CD4-positive, alpha-beta T cell treated with Interleukin-10 for 1 hour (primary cell): Measurements from ENCODE around the gene GPATCH2L.

Source experiments
- DNase-seq: peaks from one replicate; pipeline ENCODE4 v3.0.0-alpha.2; 2020

GPATCH2L gene

DNA sequence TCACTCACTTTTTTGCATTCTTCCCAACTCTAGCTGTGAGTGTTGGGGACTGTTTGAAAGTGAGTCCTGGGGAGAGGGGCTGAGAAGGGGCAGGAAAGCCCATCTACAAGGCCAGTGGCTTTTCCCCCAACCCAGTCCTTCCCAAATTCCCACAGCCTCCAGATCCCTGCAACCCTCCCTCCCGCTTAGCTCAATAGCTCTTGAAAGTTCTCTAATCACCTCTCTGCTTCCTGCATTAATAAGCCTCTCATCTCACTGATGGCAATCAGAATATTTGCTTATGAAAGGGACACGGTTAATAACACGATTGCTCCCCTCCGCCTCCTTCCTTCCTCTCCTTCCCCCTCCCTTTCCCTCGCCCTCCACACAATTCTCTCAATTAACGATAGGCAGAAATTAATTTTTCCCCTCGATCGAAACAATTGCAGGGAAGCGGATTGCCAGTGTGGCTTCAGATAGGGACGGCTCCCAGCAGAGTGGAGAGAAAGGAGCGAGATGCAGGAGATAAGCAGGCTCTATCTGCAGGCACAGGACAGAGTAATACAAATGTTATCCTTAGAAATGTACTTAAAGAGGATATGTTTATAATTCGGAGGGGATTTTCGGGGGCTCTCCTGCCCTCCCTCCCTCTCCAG is 15.1 kb upstream of the GPATCH2L start:
- DNase-seq, result no peak

DNA sequence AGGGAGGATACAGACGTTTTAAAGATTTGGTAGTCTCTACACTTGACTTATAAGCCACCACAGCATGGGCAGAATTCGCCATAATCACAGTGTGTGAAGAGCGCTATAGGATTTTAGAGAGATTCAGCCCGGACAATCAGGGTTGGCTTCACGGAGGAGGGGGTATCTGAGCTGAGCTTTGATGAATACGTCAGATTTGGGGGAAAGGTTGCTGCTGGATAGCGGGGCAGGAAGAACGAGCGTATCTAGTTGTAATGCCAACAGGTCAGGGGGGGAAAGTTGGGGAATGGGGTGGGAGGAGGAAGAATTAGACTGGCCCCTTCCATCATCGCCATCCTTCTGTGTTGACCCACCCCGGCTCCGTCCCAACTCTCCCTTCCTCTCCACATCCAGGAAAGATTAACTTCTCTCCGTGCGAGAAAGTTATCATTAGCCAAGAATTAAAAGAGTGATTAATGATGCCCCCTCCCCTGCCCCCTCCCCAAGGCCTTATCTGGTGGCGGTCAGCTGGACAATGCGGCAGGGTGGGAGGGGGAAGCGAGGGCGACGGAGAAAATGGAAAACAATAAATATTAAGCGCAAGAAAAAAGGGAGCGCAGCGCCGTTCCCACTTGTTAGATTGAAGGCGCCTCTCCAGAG is 13.5 kb upstream of the GPATCH2L start:
- no peak for DNase-seq

DNA sequence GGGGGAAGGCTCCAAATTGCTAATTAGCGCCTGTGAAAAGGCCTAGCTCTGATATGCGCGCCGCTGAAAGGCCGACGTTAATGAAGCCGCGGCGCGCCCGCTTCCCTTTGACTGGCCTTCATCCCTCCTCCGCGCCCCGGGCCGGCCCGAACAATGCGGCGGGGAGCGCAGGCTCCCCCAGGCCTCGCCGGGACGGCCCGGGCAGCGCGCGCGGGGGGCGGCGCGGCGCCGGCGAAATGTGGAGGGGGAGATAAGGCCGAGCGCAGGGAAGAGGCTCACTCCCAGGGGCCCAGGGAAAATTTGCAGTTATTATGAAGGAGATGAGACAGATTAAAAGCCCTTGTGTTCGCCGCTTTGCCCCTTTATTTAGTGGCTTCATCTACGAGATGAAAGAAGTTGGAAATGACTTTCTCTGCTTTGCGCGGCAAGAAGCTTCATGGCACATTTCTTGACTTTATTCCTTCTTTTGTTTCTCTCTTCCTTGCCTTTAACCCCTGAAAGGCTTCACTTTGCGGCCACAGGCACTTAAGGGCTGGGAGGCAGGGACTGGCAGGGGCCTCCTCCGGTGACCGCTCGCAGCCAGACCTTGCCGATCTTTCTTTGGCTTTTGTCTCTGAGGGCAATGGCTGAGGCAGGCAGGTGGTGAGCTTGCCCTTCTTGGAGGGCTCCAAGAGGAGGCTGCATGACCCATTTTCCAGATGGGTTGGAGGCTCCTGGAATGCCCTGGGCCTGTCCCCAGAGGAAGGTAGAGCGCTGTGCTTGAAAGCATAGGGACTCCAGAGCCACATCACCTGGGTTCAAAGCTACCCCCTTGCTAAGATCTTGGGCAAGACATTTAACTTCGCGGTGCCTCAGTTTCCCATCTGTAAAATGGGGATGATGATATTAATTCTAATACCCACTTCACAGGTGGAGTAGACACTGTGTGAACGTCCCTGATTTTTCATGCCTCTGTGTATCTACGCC is 12.7 kb upstream of the GPATCH2L start:
- DNase-seq, result no peak

DNA sequence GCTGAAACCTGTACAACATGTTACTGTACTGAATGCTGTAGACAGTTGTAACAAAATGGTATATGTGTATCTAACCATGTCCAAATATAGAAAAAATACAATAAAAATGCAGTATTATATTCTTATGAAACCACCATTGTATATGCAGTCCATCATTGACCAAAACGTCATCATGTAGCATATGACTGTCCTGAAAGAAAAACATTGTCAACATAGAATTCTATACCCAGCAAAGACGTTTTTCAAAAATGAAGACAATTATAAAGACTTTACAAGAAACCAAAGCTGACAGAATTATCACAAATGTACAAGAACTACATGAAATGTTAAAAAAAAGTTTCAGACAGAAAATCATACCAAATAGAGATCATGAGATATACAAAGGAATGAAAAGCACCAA is 8.1 kb upstream of the GPATCH2L start:
- no peak for DNase-seq

DNA sequence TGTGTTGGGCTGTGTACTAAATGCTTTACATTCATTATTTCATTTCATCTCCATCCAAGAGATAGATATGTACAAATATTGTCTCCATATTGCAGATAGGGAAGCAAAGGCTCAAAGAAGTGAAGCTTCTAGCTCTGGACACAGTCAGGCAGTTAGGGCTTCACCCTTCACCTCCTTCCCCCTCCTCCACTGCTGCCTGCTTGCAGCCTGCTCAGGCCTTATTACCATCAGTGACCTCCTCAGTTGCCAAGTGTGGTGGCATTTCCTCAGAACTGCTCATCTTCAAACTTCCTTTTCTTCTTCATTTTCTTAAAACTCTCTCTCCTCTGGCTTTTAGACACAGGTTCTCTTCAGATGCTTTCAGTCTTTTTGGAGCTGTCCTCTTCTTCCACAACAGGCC is 4.7 kb upstream of the GPATCH2L start:
- DNase-seq, result no peak

DNA sequence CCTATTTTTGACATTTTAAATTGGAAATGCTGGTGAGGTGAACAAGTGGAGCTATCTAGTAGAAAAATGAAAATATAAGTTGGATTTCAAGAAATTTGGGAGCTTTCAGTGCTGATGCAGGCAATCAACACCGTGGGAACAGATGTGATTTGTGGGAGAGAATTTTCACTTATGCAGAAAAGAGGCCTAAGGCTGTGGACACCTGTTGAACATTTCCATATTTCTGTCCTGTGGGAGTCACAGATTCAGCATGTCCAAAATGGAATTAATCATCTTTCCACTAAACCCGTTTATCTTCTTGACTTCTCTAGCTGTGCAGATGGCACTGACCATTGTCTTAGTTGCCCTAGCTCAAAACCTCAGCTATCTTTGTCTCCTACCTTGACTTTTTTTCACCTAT is 2.5 kb upstream of the GPATCH2L start:
- no peak for DNase-seq

DNA sequence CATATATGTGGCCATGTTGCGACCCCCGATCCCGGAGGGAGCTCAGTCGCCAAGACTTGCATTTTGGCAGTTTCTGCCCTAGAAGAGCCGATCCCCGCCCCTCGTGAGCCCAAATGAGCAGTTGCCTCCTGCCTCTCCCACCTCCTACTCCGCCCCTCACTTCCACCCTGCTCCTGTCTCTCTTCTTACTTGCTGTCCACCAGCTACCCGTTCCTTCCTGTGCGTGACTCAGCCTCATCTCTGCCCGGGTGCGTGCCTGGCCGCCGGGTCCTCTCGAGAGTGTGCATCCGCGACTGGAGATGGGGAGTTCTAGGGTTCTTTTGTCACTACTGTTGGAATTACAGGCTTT is 585 bp downstream of the GPATCH2L start:
- DNase-seq, result peak; percentile 81

DNA sequence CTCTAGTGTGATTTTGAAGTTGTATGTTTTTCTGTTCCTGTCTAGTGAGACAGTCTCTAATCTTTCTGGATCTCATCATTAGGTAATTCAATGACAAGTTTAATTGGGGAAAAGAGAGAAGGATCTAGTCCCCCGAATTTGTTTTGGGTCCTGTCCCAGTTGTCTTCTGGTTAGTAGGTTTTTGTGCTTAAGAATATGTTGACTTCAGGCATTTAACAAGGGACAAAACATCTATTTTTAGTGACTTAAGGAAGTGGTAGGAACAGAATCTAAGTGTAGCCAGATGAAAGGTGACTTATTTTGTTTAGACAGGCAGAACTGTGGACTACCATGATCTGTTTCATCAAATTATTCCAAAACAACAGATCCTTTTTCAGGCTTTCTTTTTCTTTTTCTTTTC is 2.2 kb downstream of the GPATCH2L start:
- DNase-seq, result no peak

DNA sequence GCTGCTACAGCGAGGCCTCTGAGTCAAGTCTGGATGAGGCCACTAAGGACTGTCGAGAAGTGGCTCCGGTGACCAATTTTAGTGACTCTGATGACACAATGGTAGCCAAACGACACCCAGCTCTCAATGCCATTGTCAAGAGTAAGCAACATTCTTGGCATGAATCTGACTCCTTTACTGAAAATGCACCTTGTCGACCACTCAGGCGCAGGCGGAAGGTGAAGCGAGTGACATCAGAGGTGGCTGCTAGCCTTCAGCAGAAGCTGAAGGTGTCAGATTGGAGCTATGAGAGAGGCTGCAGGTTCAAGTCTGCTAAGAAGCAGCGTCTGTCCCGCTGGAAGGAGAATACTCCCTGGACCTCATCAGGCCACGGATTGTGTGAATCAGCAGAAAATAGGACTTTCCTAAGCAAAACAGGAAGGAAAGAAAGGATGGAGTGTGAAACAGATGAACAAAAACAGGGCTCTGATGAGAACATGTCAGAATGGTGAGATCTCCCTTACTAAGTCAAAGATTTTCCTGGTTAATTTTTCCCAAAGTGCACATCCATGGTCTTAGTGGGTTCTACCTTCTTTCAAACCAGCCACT is 2.9 kb downstream of the GPATCH2L start:
- DNase-seq, result no peak

DNA sequence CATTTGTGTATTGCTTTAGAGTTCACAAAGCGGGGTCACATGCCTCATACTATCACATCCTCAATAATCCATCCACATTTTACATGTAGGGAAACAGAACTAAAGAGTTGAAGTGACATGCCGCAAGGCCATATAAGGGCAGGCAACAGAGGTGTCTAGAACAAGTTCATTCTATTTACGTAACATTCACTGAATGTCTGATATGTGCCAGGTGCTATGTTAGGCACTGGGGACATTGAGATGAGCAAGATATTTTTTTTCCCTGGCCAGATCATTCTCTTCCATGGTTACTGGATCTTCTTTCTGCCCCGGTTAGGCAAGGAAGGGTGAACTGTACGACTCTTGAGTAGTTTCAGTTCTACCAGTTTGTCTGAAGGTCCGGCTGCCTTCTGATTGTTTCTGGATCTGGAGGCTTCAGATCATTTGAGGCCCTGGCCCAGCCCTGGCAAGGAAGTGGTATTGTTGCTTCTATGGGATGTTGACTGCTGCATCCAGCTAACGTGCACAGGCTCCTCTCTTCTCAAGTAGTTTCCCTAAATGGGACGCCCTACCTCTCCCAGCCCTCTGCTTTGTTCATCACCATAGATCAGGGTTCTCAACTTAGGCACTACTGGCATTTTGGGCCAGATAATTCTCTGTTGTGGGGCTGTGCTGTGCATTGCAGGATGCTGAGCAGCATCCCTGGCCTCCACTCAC is 12.1 kb downstream of the GPATCH2L start:
- no peak for DNase-seq

DNA sequence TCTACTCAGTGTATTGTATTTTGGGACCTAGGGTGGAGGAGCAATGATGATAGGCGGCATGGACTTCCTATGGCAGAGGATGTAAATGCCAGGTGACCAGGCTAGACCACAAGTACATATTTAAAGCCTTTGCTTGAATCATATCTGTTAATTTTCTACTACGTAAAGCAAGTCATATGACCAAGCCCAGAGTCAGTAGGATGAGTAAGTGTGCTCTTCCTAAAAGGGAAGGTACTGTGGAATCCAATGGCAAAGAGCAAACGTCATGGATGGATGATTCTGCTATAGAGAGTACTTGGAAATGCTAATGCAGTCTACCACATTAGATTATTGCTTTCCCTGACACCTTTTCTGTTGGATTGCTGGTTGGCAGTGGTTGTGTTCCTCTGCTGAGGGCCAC is 16.8 kb downstream of the GPATCH2L start:
- DNase-seq, result no peak

DNA sequence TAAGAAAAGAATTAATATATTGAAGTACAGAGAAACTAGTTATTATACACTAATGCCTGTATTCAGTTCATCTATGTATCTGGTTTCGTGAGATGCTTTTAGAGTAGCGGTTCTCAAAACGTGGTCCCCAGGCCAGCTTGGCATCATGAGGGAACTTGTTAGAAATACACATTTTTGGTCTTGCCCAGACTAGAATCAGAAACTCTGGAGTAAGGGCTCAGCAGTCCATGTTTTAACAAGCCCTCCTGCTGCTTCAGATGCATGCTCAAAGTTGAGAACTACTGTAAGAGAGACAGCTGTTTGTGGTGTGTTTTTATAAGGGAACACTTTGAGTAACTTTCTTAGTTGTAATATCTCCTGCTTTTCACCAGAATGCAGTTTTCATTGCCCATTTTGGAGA is 18.1 kb downstream of the GPATCH2L start:
- no peak for DNase-seq

DNA sequence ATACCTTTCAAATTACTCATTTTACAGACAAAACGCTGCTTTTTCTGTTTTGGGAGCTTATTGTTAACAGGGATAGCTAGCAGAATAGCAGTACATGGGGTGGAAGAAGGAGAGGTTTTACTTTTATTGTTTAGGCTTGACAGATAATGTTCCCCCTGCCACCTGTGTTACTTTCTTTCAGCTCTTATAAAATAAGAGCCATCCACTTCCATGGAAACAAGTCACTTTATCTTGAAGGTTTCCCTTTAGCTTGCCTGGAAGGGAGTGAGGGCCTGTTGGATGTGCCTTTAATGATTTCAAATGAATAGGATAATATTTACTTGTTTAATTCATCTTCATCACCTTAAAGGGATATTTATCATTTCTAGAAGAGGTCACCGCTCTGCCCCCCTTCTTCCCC is 23.3 kb downstream of the GPATCH2L start:
- DNase-seq, result no peak

DNA sequence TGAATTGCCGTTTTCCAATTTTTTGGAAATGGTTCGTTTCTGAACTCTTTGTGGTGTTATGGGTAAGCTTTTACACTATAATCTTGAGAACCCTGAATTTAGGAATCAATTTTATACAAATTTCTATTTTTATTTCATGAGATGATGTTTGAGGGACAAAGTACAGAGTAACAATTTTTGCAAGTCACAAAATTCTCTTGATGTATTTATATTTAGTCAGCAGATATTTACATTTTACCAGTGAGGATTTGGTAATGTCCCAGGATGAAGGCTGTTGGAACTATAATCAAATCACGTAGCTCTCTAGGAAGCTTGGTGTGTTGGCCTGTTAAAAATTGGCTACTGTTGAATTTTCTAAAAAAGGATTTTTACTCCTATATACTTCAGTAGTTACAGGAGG is 24.2 kb downstream of the GPATCH2L start:
- no peak for DNase-seq

DNA sequence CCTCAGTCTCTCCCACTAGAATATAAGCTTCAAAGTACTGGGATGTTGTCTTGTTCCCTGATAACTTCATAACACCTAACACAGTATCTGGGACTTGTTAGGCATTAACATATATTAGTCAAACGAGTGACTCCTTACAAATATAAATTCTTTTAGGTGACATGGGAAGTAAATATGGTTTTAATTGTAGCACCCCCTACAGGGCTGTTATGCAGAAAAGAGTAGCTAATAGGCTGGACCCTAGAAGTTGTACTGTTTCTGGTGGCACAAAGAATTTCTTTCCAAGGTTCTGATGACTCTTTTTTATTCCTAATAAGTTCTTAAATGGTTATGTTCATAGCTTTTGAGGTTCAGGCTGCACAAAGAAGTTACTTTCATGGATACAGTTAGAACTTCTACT is 29.8 kb downstream of the GPATCH2L start:
- DNase-seq, result no peak

DNA sequence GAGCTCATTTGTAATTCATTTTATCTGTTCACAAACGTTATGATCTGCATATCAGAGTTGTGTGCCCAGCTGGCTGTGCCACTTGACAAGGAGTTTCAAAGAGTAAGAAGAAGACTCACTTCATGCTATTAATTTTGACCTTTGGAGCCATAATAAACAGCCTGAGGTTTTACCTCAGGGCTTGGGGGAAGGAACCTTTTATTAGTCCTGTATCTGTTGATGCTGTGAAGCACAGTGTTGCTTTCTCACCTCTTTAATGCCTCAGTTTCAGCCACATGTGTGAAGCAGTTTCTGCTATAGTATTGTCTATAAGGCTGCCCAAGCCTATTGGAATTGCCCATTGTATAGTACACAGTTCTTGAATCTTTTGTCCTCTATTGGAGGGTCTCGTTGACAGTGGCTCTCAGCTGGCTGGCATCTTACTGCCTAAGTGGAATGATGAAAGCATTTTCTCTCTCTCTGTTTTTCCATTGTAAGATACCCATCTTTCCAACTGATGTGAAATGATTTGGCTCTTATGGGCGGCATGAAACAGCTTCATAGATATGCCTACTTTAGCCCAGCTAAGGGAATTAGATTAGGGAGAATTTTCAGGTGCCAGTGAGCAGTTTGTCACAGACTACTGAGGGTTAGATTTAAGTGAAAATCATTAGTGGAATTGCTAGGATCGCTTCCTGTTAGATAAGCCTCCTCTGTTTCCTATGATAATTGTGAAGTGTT is 34.7 kb downstream of the GPATCH2L start:
- no peak for DNase-seq

DNA sequence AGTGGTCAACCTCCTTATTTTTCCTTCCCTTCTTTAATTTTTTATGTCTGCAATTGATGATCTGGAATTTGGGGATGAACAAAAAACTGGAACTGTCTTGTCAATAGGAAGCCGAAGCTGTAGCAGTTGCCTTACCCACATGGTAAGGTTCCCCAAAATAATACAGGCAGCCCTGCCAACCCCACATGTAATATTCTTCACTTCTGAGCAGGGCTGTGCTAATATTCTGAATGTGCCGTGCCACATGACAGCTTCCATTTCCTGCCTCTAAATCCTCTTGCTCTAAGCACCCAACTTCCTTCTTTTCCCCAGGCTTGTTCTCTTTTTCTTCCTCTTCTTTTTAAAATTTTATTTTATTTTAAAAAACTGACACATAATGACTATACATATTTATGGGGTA is 39.6 kb downstream of the GPATCH2L start:
- no peak for DNase-seq

DNA sequence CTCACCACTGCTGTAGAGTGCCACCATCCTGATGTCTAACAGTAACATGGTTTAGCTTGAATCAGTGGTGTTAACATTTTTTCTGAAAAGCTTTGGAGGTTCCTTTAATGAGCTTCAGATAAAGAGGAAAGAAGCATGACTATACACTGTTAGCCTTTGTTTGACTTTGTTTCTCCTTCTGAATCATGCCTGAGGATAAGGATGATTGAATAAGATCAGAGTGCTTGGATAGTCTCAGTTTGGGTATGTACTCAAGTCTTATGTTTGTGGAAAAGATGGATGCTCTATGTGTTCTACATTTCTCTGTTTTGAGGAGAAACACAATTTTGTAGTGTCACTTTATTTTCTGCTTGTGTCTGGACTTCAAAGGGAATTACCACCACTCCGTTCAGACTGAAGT is 42.0 kb downstream of the GPATCH2L start:
- no peak for DNase-seq

DNA sequence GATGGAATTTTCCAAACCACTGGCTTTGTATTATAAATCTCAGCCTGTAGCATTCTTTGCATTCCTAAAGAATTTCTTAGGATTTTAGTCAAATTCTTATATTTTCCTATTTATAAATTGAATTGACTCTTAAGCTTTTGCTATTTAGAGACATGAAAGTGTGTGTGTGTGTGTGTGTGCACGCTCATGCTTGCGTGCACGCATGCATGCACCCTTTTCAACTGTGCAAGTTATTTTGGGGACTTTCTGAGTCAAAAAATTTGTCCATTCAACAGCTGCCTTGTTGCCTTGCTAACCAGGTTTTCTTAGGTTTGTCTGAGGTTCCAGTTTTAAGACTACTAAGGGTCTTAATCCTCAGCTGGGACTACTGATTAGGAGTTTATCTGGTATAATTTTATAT is 42.6 kb downstream of the GPATCH2L start:
- no peak for DNase-seq

DNA sequence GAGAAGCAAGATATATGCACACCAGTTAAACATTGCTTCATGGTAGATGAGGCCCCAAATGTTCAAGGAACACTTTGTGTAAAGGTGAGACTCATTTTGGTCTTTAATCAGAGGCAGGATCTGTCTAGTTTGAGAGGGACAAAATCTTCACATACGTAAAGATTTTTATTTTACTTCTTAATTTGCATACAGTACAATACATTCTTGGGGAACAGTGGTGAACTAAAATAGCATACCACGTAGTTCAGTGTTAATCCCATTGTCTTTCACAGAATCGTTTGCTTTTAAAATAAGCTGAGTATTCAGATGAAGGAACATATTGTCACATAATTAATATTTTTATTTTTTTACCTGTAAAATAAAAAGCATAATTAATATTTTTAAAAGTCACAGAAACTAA is 43.3 kb downstream of the GPATCH2L start:
- DNase-seq, result no peak

DNA sequence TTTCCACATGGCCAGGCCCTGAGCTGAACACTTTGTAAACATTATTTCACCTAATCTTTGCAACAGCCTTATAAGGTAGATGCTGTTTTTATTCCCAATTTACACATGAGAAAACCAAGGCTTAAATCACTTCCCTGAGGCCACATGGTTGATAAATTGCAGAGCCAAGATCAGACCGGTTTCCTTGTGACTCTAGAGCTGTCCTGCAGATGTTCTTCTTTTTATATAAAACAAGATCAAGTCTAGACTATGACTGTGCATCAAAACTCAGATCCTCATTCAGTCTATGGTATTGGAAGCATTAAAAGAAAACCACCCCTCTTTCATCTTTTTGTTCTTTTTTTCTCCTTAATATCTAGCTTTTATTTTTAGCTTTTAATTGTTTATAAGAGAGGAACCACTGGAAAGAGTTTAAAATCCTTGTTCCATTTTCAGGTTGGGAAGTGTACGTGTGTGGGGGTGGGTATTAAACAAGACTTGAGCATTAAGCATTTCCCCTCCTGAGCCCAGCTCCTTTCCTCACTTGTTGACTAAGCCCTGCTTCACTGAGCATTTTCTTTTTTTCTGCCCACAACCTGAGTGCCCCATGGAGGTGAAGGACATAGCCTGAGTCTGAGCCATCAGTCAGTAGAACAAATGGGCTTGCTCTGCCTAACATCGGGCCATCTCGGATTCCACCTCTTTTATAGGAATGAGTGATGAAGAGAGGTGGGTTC is 45.4 kb downstream of the GPATCH2L start:
- DNase-seq, result no peak

DNA sequence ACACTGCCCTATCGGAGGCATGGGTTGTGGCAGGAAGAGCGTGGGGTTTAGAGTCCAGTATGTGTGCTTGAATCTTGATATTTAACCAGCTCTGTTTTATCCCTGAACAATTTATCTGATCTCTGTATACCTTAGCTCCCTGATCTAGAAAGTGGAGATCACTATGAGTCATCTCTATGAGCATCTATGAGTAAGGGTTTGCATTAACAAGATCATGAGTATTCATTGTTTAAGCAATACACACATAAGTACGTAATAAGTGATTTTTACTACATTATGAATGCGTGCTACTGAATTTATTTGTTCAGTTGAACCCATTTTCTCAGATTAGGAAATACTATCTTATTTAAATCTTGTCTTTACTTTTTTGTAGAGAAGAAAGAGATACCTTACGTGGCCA is 49.4 kb downstream of the GPATCH2L start:
- no peak for DNase-seq
